ENCODE measurements around the gene MARVELD1.
A peak's percentile ranks its signal among the peaks of the same experiment; 100 is the strongest.

MARVELD1 gene

DNA sequence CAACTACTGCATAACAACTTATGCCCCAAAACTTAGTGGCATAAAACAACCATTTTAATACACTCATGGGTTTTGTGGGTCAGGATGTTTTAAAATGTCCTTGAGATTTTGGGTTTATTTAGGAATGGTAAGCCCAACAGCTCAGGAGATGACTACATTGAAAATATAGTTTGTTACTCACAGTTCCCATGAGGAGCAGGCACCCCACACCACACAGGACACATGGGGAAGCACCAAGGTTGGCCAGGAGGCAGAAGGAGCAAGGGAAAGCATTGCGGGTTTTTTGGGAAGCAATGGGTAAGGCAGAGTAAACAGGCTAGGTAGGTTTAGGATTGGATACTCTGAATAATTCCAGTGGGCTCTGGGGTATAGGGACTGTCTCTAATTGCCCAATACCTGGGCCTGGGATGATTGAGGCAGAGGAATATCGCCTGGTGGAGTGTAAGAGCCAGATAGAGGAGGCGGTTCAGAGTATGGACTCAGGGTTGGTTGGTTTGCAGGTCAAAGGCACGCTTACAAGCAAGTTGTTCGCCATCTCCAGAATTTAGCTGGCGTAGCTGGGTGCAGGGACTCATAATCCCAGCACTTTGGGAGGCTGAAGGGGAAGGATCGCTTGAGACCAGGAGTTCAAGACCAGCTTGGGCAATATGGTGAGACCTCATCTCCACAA is 10.0 kb upstream of the MARVELD1 start:
- no peaks in the 10 kb centered on the region for H3K27me3 ChIP-seq (ENCODE audit: control insufficient read depth, insufficient read depth, low read length)
- no peak overlapping the region for H3K27ac ChIP-seq (ENCODE audit: low read length)
- H3K36me3 ChIP-seq (ENCODE audit: control insufficient read depth, low read depth, low read length): no peaks in the 10 kb centered on the region
- peaks cover 4% of the 10 kb centered on the region for H3K4me1 ChIP-seq (ENCODE audit: control insufficient read depth, low read depth, low read length)
- no peak overlapping the region for H3K4me3 ChIP-seq (ENCODE audit: low read length)
- H3K9me3 ChIP-seq (ENCODE audit: control insufficient read depth, low read depth, low read length): no peaks in the 10 kb centered on the region
- H3K9ac ChIP-seq (ENCODE audit: low read length): no peak overlapping the region

DNA sequence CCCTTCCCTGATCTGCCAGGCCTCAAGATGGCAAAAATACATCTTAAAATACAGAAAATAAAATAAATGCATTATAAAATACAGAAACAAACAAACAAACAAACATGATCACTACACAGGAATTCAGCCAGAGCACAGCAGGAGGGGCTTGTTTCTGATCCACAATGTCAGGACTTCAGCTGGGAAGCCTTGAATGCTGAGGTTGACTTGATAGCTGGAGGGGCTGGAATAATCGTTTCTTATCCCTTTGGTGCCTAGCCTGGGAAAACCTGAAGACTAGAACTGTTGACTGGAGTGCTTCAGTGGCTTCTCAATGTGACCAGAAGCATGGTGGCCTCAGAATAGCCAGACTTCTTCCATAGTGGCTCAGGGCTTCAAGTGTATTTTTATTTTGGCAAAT is 9.2 kb upstream of the MARVELD1 start:
- peaks cover 4% of the 10 kb centered on the region for H3K4me1 ChIP-seq (ENCODE audit: control insufficient read depth, low read depth, low read length)
- H3K27ac ChIP-seq (ENCODE audit: low read length): no peak overlapping the region
- H3K9me3 ChIP-seq (ENCODE audit: control insufficient read depth, low read depth, low read length): no peaks in the 10 kb centered on the region
- H3K9ac ChIP-seq (ENCODE audit: low read length): no peak overlapping the region
- no peaks in the 10 kb centered on the region for H3K27me3 ChIP-seq (ENCODE audit: control insufficient read depth, insufficient read depth, low read length)
- no peaks in the 10 kb centered on the region for H3K36me3 ChIP-seq (ENCODE audit: control insufficient read depth, low read depth, low read length)
- no peak overlapping the region for H3K4me3 ChIP-seq (ENCODE audit: low read length)

- Histone ChIP-seq H3K27me3 (ENCODE audit: control insufficient read depth, insufficient read depth, low read length) (no peaks in the 10 kb centered on the region), H3K9me3 (ENCODE audit: control insufficient read depth, low read depth, low read length) (no peaks in the 10 kb centered on the region), H3K27ac (ENCODE audit: low read length) (no peak overlapping the region), H3K36me3 (ENCODE audit: control insufficient read depth, low read depth, low read length) (no peaks in the 10 kb centered on the region), H3K4me3 (ENCODE audit: low read length) (no peak overlapping the region), H3K4me1 (ENCODE audit: control insufficient read depth, low read depth, low read length) (peaks cover 4% of the 10 kb centered on the region), H3K9ac (ENCODE audit: low read length) (no peak overlapping the region)
Measured at GRCh38 chr10:97705006-97705670, 8.4 kb upstream of the MARVELD1 start.

GRCh38 chr10:97707134-97707861 is 6.2 kb upstream of the MARVELD1 start:
- H3K4me1 ChIP-seq (ENCODE audit: control insufficient read depth, low read depth, low read length): no peaks in the 10 kb centered on the region
- H3K4me3 ChIP-seq (ENCODE audit: low read length): no peak overlapping the region
- H3K27ac ChIP-seq (ENCODE audit: low read length): no peak overlapping the region
- H3K36me3 ChIP-seq (ENCODE audit: control insufficient read depth, low read depth, low read length): no peaks in the 10 kb centered on the region
- no peaks in the 10 kb centered on the region for H3K9me3 ChIP-seq (ENCODE audit: control insufficient read depth, low read depth, low read length)
- no peaks in the 10 kb centered on the region for H3K27me3 ChIP-seq (ENCODE audit: control insufficient read depth, insufficient read depth, low read length)
- no peak overlapping the region for H3K9ac ChIP-seq (ENCODE audit: low read length)

DNA sequence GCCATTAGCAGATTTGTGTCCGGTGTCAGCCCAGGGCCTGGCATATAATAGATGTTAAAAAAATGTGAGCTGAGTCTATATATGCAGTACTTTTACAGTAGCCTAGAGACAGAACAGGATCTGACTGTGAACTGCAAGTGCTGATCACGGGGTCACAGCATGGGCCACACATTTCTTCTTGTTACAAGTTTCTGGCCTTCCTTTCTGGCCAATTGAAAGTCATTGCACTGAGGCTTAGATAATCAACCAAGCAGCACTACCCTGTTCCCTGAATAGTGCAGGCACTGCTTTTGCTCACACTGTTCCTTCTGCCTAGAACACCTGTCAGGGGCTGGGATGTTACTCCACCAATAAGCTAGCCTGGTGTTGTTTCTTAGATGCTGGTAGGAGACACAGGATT is 5.4 kb upstream of the MARVELD1 start:
- H3K36me3 ChIP-seq (ENCODE audit: control insufficient read depth, low read depth, low read length): no peaks in the 10 kb centered on the region
- H3K9me3 ChIP-seq (ENCODE audit: control insufficient read depth, low read depth, low read length): no peaks in the 10 kb centered on the region
- no peak overlapping the region for H3K27ac ChIP-seq (ENCODE audit: low read length)
- H3K27me3 ChIP-seq (ENCODE audit: control insufficient read depth, insufficient read depth, low read length): no peaks in the 10 kb centered on the region
- no peak overlapping the region for H3K9ac ChIP-seq (ENCODE audit: low read length)
- H3K4me3 ChIP-seq (ENCODE audit: low read length): no peak overlapping the region
- peaks cover 5% of the 10 kb centered on the region for H3K4me1 ChIP-seq (ENCODE audit: control insufficient read depth, low read depth, low read length)

- Histone ChIP-seq H3K36me3 (ENCODE audit: control insufficient read depth, low read depth, low read length) (no peaks in the 10 kb centered on the region), H3K4me3 (ENCODE audit: low read length) (no peak overlapping the region), H3K4me1 (ENCODE audit: control insufficient read depth, low read depth, low read length) (peaks cover 5% of the 10 kb centered on the region), H3K27ac (ENCODE audit: low read length) (no peak overlapping the region), H3K9ac (ENCODE audit: low read length) (no peak overlapping the region), H3K27me3 (ENCODE audit: control insufficient read depth, insufficient read depth, low read length) (no peaks in the 10 kb centered on the region), H3K9me3 (ENCODE audit: control insufficient read depth, low read depth, low read length) (no peaks in the 10 kb centered on the region)
Measured at GRCh38 chr10:97708976-97709946, 4.3 kb upstream of the MARVELD1 start.

- Histone ChIP-seq H3K27ac (ENCODE audit: low read length) (no peak overlapping the region), H3K9me3 (ENCODE audit: control insufficient read depth, low read depth, low read length) (no peaks in the 10 kb centered on the region), H3K9ac (ENCODE audit: low read length) (no peak overlapping the region), H3K4me1 (ENCODE audit: control insufficient read depth, low read depth, low read length) (peaks cover 17% of the 10 kb centered on the region), H3K27me3 (ENCODE audit: control insufficient read depth, insufficient read depth, low read length) (no peaks in the 10 kb centered on the region), H3K36me3 (ENCODE audit: control insufficient read depth, low read depth, low read length) (peaks cover under 1% of the 10 kb centered on the region), H3K4me3 (ENCODE audit: low read length) (no peak overlapping the region)
Measured at GRCh38 chr10:97711640-97712572, 1.6 kb upstream of the MARVELD1 start.

GRCh38 chr10:97713826-97714400 is 383 bp downstream of the MARVELD1 start:
- Histone ChIP-seq H3K27me3 (ENCODE audit: control insufficient read depth, insufficient read depth, low read length) (no peaks in the 10 kb centered on the region), H3K4me3 (ENCODE audit: low read length) (peak overlapping the region; percentile 61), H3K9me3 (ENCODE audit: control insufficient read depth, low read depth, low read length) (no peaks in the 10 kb centered on the region), H3K36me3 (ENCODE audit: control insufficient read depth, low read depth, low read length) (peaks cover 15% of the 10 kb centered on the region), H3K27ac (ENCODE audit: low read length) (no peak overlapping the region), H3K9ac (ENCODE audit: low read length) (peak overlapping the region; percentile 63), H3K4me1 (ENCODE audit: control insufficient read depth, low read depth, low read length) (peaks cover 21% of the 10 kb centered on the region)

GRCh38 chr10:97714401-97715258 is 1.1 kb downstream of the MARVELD1 start:
- Histone ChIP-seq H3K9ac (ENCODE audit: low read length) (peak overlapping the region; percentile 63), H3K36me3 (ENCODE audit: control insufficient read depth, low read depth, low read length) (peaks cover 17% of the 10 kb centered on the region), H3K4me3 (ENCODE audit: low read length) (peak overlapping the region; percentile 61), H3K27me3 (ENCODE audit: control insufficient read depth, insufficient read depth, low read length) (no peaks in the 10 kb centered on the region), H3K4me1 (ENCODE audit: control insufficient read depth, low read depth, low read length) (peaks cover 28% of the 10 kb centered on the region), H3K27ac (ENCODE audit: low read length) (no peak overlapping the region), H3K9me3 (ENCODE audit: control insufficient read depth, low read depth, low read length) (no peaks in the 10 kb centered on the region)

Measured in iPS-18a (cell line).